K562 (cell line): ENCODE measurements around the gene SPIN1. TPM values are rescaled to one million over a fixed set of nuclear protein-coding genes. Genes with fewer than 3 reads are reported as not detected.

Source experiments
- ATAC-seq: fragments of 200-7000 bp; cut with Tn5 transposase; 3 replicates; pipeline ENCODE4 v1.9.1; 2020; ENCODE audit warnings: moderate library complexity
- BruUV-seq: library from RNA; stranded (reverse); fragments of 400-500 nt; replicated peaks from 2 replicates; lab custom pipeline; 2021; lab: Mats Ljungman, UMichigan
- CTCF ChIA-PET: fragments of 300-600 bp; formaldehyde crosslinking; extraction: SDS; loops from one replicate; lab custom pipeline; 2021; ENCODE audit warnings: low intra/inter-chr PET ratio; lab: Yijun Ruan, JAX
- POLR2A ChIA-PET: fragments of 300-600, 350-650 bp; sonication (Branson Sonifier 250); formaldehyde crosslinking; extraction: SDS; loops from one replicate; lab custom pipeline; 2021; ENCODE audit warnings: antibody characterized with exemption, inconsistent platforms; lab: Yijun Ruan, JAX
- DNase-seq, 4 experiments: peaks; one replicate each; pipeline versions ENCODE4 v3.0.0 to v3.0.0-alpha.2; 2011 to 2018; ENCODE audit warnings: low spot score in 3 of 4, mixed read lengths in 3 of 4; ENCODE audit errors: extremely low read depth in 1 of 4
- FAIRE-seq: peaks from 2 replicates; lab custom pipeline; 2011; peaks lifted over from hg19 to GRCh38; lab: Jason Lieb, UNC
- H2AFZ ChIP-seq: 2 replicates; pipeline ENCODE4 v1.6.0; 2011; ENCODE audit warnings: low read depth, low read length, control low read depth, inconsistent platforms
- H3K27ac ChIP-seq: fragments of 200-600 bp; 3 replicates; pipeline ENCODE4 v1.8.0; 2011; ENCODE audit warnings: low read depth, mild to moderate bottlenecking, control low read depth, inconsistent platforms, low read length, moderate library complexity, mixed read lengths; ENCODE audit errors: extremely low read depth
- H3K27me3 ChIP-seq, 2 experiments: fragments of 300-600 bp in 1 of 2; 2 replicates in 1 of 2; 3 replicates in 1 of 2; pipeline versions ENCODE4 v1.6.0 to v1.8.0; 2011; ENCODE audit warnings: inconsistent platforms in 2 of 2, low read length in 2 of 2, mild to moderate bottlenecking in 1 of 2, mixed read lengths in 1 of 2, moderate library complexity in 1 of 2; ENCODE audit not compliant: control insufficient read depth in 2 of 2, insufficient read depth in 2 of 2
- H3K36me3 ChIP-seq: fragments of 300-600 bp; 3 replicates; pipeline ENCODE4 v1.8.0; 2011; ENCODE audit warnings: mild to moderate bottlenecking, low read length, inconsistent platforms; ENCODE audit not compliant: control insufficient read depth, insufficient read depth
- H3K4me1 ChIP-seq, 2 experiments: fragments of 200-600 bp in 1 of 2; replicated peaks in 1 of 2; 2 replicates in 1 of 2; 3 replicates in 1 of 2; pipeline versions ENCODE4 v1.5.1 to v1.8.0; 2011; ENCODE audit warnings: inconsistent platforms in 2 of 2, low read length in 2 of 2, mild to moderate bottlenecking in 1 of 2, mixed read lengths in 1 of 2, moderate library complexity in 1 of 2; ENCODE audit not compliant: control insufficient read depth in 2 of 2, insufficient read depth in 2 of 2
- H3K4me2 ChIP-seq: 2 replicates; pipeline ENCODE4 v1.6.1; 2011; ENCODE audit warnings: low read length, control low read depth, inconsistent platforms, mixed read lengths; ENCODE audit not compliant: insufficient read depth
- H3K4me3 ChIP-seq: fragments of 200-600 bp; sonication (generic), shearing (Covaris generic); 2 replicates; pipeline ENCODE4 v1.5.1; 2016; ENCODE audit warnings: control low read depth, inconsistent platforms
- H3K79me2 ChIP-seq: fragments of 200-600 bp; 3 replicates; pipeline ENCODE4 v1.8.0; 2011; ENCODE audit warnings: low read length, inconsistent platforms; ENCODE audit not compliant: control insufficient read depth, insufficient read depth
- H3K9ac ChIP-seq, 2 experiments: 2 replicates each; pipeline versions ENCODE4 v1.6.0 to v1.6.1; 2011; ENCODE audit warnings: low read depth in 2 of 2, low read length in 2 of 2, control low read depth in 1 of 2, inconsistent platforms in 1 of 2, mild to moderate bottlenecking in 1 of 2, mixed read lengths in 1 of 2; ENCODE audit not compliant: insufficient read depth in 1 of 2
- H3K9me1 ChIP-seq: one replicate; pipeline ENCODE4 v1.6.0; 2011; ENCODE audit warnings: inconsistent platforms, mild to moderate bottlenecking, low read length, moderate library complexity; ENCODE audit not compliant: control insufficient read depth, insufficient read depth
- H3K9me3 ChIP-seq: replicated peaks from 2 replicates; pipeline ENCODE4 v1.5.1; 2011; ENCODE audit warnings: low read depth, low read length, inconsistent platforms; ENCODE audit not compliant: control insufficient read depth, insufficient read depth
- H4K20me1 ChIP-seq: replicated peaks from 2 replicates; pipeline ENCODE4 v1.6.1; 2011; ENCODE audit warnings: low read length, inconsistent platforms, mixed read lengths; ENCODE audit not compliant: control insufficient read depth, insufficient read depth
- BHLHE40 ChIP-seq: IDR thresholded peaks from 2 replicates; pipeline ENCODE4 v1.6.1; 2011; ENCODE audit warnings: low read length, improper control_type of control experiment
- FOXK1 ChIP-seq: sonication (generic); formaldehyde crosslinking; IDR thresholded peaks from 2 replicates; pipeline ENCODE4 v1.8.0; 2022; ENCODE audit warnings: missing genetic modification reagents, mild to moderate bottlenecking, borderline replicate concordance
- NFYB ChIP-seq: IDR thresholded peaks from 2 replicates; pipeline ENCODE4 v1.6.1; 2011; ENCODE audit warnings: mild to moderate bottlenecking, moderate library complexity; ENCODE audit not compliant: insufficient read length; ENCODE audit errors: extremely low read depth
- ZNF584 ChIP-seq: fragments of 200-800 bp; sonication (Bioruptor generic); IDR thresholded peaks from 2 replicates; pipeline ENCODE4 v1.6.1; 2016; ENCODE audit warnings: low read depth, mild to moderate bottlenecking, missing genetic modification characterization, missing compliant biosample characterization
- WGBS: fragments of 100-300 bp; shearing (Covaris generic); methylation state at CpG from one replicate; pipeline ENCODE4 v1.1.6; 2016; ENCODE audit warnings: low coverage, mixed read lengths; ENCODE audit not compliant: insufficient coverage; ENCODE audit errors: missing lambda C conversion rate; 5-methylcytosine and 5-hydroxymethylcytosine counted together
- in situ Hi-C: fragments of 300-500 bp; cut with MboI; formaldehyde crosslinking; loops from 4 replicates; pipeline ENCODE4 v1.15.0; 2018; ENCODE audit warnings: inconsistent platforms, mixed read lengths
- intact Hi-C: fragments of 100-400 bp; cut with micrococcal nuclease; formaldehyde crosslinking; loops from 2 replicates; pipeline ENCODE4 v1.14.2; 2022
- polyA plus RNA-seq, 8 experiments: library from polyadenylated mRNA; depleted of rRNA in 4 of 8; stranded (reverse) in 5 of 8; unstranded in 3 of 8; fragments of >200 nt; fragmentation: Nextera tagmentation in 2 of 8; fragmentation: Illumina TruSeq in 1 of 8; extraction: Ambion mirVana in 2 of 8; extraction: Trizol in 1 of 8; gene quantifications; 2 replicates each; pipeline versions ENCODE4 v1.2.1 to v1.2.3, GENCODE V29; 2011 to 2014; ENCODE audit warnings: inconsistent platforms in 1 of 8, missing spikeins in 1 of 8
- total RNA-seq, 7 experiments: library from RNA; depleted of rRNA in 6 of 7; stranded (reverse); fragments of >200 nt in 6 of 7; fragmentation: Illumina TruSeq in 2 of 7; extraction: Trizol in 2 of 7; gene quantifications; 2 replicates each; pipeline versions ENCODE4 v1.2.1 to v1.2.3, GENCODE V29; 2011 to 2021; ENCODE audit warnings: low replicate concordance in 1 of 7
- TF ChIP-seq, protein P1 (sequence below): fragments of 450-650 bp; formaldehyde crosslinking; IDR thresholded peaks from 2 replicates; pipeline ENCODE4 v1.4.0; 2020; ENCODE audit warnings: mild to moderate bottlenecking, moderate library complexity

The SPIN1 gene
- total and polyA plus RNA-seq, 9 of the 15 experiments (the other 6 are each of a cell fraction or from before 2014, with no cell fraction given): 7.4 to 25.7 (median 15.6) TPM

DNA sequence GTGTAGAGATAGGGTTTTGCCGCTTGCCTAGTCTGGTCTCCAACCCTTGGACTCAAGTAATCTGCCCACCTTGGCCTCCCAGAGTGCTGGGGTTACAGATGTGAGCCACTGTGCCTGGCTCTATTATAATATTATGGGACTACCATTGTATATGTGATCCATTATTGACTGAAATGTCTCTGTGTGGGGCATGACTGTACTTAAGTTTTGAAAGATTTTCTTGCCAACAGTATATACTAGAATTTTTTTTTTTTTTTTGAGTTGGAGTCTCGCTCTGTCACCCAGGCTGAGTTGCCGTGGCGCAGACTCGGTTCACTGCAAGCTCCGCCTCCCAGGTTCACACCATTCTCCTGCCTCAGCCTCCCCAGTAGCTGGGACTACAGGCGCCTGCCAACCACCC lies 17.8 kb downstream of the SPIN1 start (continued):
- TF ChIP-seq, protein P1, sequence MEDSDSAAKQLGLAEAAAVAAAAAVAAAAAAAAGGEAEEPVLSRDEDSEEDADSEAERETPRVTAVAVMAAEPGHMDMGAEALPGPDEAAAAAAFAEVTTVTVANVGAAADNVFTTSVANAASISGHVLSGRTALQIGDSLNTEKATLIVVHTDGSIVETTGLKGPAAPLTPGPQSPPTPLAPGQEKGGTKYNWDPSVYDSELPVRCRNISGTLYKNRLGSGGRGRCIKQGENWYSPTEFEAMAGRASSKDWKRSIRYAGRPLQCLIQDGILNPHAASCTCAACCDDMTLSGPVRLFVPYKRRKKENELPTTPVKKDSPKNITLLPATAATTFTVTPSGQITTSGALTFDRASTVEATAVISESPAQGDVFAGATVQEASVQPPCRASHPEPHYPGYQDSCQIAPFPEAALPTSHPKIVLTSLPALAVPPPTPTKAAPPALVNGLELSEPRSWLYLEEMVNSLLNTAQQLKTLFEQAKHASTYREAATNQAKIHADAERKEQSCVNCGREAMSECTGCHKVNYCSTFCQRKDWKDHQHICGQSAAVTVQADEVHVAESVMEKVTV (CRISPR knock-in tag): no peak
- TF ChIP-seq NFYB (no peak), FOXK1 (CRISPR knock-in tag) (no peak), BHLHE40 (no peak)
- TF ChIP-seq, all 486 proteins: peak for 0

DNA sequence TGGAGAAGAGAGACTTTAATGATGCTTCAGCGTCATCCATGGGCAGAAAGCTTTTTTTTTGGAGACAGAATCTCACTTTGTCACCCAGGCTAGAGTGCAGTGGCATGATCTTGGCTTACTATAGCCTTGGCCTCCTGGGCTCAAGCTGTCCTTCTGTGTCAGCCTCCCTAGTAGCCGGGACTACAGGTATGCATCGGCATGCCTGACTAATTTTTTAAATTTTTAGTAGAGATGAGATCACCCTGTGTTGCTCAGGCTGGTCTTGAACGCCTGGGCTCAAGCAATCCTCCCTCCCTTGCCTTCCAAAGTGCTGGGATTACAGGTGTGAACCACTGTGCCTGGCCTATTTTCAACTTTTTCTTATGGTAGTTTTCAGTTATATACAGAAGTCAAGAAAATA lies 23.2 kb downstream of the SPIN1 start:
- Histone ChIP-seq H4K20me1 (no peaks in the 10 kb centered on the region), H3K9ac (no peak overlapping the region), H3K9me1 (no peaks in the 10 kb centered on the region), H3K9me3 (no peaks in the 10 kb centered on the region), H3K36me3 (no peaks in the 10 kb centered on the region), H3K4me3 (no peak overlapping the region), H3K27ac (no peak overlapping the region), H3K4me1 (no peaks in the 10 kb centered on the region; a peak in 1 of 5 replicates), H3K79me2 (peaks cover 13% of the 10 kb centered on the region; the same call in 2 of the 3 replicates), H3K27me3 (no peaks in the 10 kb centered on the region), H2AFZ (no peak overlapping the region), H3K4me2 (no peak overlapping the region)
- BruUV-seq: no TSS peak
- in situ Hi-C loops: no loop called here
- TF ChIP-seq ZNF584 (CRISPR knock-in tag): no peak
- no peak for ATAC-seq
- POLR2A ChIA-PET: no interaction called here
- 93% methylated on average over 3 of the region's 4 CpGs for WGBS
- intact Hi-C loops: no loop called here
- DNase-seq: no peak
- CTCF ChIA-PET: no interaction called here
- no peak for FAIRE-seq
